Measurements from ENCODE around the gene TACC2.

TACC2 gene

DNA sequence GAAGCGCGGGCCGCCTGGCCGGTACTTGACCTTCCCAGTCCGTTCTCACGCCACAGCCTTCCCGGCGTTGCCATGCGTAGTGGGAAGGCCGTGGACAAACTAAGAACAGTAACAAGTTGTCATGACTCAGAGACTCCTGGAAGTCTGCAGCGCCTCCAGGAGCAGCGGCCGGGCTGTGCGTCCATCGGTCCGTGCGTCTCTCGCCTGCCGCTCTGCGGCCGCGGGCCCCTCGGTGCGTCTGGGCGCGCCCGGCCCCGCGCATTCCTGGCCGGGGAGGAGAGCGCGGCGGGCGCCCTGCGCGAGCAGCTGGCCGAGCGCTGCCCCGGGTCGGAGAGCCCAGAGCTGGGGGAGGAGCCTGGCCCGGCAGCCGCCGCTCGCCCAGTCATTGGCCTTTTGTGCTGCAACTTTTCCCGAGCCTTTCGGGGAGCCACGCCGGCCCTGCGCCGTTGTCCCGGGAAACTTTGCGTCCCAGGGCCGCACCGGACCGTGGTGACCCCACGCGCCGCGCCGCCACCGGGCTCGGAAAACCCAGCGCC, 123.7 kb downstream of the TACC2 start:
- peak; percentile 70 for DNase-seq (ENCODE audit: low read depth)
- TF ChIP-seq, protein P1, sequence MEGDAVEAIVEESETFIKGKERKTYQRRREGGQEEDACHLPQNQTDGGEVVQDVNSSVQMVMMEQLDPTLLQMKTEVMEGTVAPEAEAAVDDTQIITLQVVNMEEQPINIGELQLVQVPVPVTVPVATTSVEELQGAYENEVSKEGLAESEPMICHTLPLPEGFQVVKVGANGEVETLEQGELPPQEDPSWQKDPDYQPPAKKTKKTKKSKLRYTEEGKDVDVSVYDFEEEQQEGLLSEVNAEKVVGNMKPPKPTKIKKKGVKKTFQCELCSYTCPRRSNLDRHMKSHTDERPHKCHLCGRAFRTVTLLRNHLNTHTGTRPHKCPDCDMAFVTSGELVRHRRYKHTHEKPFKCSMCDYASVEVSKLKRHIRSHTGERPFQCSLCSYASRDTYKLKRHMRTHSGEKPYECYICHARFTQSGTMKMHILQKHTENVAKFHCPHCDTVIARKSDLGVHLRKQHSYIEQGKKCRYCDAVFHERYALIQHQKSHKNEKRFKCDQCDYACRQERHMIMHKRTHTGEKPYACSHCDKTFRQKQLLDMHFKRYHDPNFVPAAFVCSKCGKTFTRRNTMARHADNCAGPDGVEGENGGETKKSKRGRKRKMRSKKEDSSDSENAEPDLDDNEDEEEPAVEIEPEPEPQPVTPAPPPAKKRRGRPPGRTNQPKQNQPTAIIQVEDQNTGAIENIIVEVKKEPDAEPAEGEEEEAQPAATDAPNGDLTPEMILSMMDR (IDR thresholded peaks at IDR 0.05; ENCODE audit: low read depth, low read length, missing control alignments), result peak; percentile 45
- peak overlapping the region; percentile 70 for H3K4me3 ChIP-seq (ENCODE audit: low read depth, low read length)
- in situ Hi-C loops (cut with HindIII; ENCODE audit: low sequenced_read_pairs), result no loop called here

DNA sequence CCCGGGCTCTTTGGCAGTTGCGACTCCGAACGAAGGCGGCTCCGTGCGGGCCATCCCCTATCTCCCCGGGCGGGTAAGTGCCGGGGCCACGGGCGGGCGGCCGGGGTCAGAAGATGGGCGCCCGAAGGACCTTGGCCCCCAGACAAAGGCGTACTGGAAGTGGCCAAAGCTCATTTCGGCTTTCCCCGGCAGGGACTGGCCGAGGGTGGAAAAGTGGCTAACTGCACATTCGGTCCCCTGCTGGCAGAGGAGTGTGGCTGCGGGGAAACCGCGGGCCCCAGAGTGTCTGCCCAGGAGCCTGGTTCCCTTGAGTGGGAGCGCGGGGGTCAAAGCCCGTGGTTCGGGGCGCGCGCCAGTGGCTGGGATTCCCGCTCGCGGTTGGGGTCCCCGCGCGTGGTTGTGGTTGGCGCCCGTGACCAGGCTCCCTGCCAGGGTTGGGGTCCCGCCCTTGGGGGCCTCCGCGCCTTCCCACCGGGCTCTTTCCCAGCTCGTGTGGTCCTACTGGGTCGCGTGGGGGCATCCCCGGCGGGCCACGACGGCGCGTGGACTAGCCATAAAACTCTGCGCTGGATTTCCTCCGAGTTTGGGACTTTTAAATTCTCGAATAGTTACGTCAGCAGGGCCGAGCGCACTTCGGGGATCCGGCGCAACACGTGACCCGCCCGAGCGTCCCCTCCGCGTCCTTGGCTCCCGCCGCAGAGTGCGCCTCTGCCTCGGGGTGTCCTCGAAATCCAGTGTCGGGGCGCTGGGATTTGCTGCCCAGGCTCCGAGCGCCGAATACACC, 124.4 kb downstream of the TACC2 start:
- in situ Hi-C loops (cut with HindIII; ENCODE audit: low sequenced_read_pairs), result no loop called here

DNA sequence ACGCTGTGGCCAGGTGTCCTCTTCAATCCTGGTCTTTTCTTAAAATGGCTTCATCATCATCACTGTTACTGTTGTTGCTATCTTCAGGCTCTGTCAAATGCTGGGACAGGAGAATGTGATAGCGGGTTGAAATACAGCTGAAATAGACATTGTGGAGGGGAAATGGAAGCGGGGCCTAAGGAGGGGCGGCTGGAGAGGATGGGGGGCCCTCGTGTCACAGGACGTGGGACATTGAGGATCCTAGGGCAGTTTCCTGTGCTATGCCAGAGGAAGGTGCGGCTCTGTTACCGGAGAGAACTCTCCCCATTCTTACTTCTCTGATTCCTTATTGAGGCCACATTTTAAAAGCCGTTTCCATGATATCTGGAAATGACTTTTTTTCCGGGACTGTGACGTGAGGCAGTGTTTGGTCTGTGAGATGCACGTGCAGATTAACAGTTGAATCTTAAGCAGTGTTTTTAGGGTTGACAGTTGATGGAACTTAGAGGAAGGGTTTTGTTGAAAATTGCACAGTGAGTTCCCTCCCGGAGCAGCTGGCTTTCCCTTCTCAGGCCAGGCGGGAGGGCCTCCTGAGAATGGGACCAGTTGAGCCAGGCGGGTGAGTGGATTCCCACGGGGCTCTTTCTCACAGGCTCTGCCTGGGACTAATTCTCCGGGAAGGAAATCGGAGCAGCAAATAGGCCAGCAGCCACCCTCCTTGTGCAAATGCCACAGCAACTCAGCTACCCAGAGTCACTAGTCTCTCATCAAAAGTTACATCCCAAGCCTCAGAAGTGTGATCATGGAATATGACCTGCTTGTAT, 125.2 kb downstream of the TACC2 start:
- no peak for DNase-seq (ENCODE audit: low read depth)
- H3K4me3 ChIP-seq (ENCODE audit: low read depth, low read length), result peak overlapping the region; percentile 70
- TF ChIP-seq, protein P1 (IDR thresholded peaks at IDR 0.05; ENCODE audit: low read depth, low read length, missing control alignments), result no peak
- in situ Hi-C loops (cut with HindIII; ENCODE audit: low sequenced_read_pairs), result no loop called here

More for the DNA sequence above, 124.4 kb downstream of the TACC2 start:
- DNase-seq (ENCODE audit: low read depth), result peak; percentile 26
- TF ChIP-seq, protein P1 (IDR thresholded peaks at IDR 0.05; ENCODE audit: low read depth, low read length, missing control alignments), result peak; percentile 58
- peak overlapping the region; percentile 70 for H3K4me3 ChIP-seq (ENCODE audit: low read depth, low read length)

DNA sequence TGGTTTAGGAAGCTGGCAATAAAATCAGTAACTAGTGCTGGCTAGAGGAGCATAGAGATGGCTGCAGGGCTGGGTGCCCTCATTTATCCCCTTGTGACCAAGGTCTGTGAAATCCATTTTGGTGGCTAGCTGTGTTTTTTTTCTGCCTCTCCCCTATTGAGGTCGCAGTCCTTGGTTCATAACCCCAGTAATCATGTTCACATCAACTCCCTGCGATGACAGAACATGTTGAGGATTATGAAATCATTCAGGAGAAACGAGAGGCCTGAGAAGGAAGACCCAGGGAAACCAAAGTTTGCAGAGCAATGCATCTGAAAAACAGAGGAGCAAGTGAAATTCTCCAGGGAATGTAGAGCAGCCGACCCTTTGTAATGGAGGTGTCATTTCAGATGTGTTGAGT, 126.9 kb downstream of the TACC2 start:
- TF ChIP-seq, protein P1 (IDR thresholded peaks at IDR 0.05; ENCODE audit: low read depth, low read length, missing control alignments), result no peak
- H3K4me3 ChIP-seq (ENCODE audit: low read depth, low read length), result no peak overlapping the region
- in situ Hi-C loops (cut with HindIII; ENCODE audit: low sequenced_read_pairs), result no loop called here
- no peak for DNase-seq (ENCODE audit: low read depth)

DNA sequence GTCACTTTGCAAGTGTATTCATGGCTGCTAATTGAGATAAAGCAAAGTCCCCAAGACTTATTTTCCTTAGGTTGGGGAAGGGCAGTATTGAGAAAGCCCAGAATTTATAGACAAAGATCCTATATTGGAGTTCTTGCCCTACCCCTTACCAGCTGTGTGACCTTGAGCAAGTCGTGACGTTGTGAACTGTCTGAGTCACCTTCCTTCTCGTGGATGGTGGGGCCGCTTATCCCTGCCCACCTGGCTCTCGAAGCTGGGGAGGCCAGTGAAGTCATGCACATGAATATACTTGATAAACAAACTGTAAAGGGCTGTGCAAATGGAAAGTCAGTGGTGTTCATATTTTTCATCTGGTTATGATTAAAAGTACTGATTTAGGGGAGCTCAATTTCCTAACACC, 127.4 kb downstream of the TACC2 start:
- no peak for DNase-seq (ENCODE audit: low read depth)
- in situ Hi-C loops (cut with HindIII; ENCODE audit: low sequenced_read_pairs), result no loop called here
- H3K4me3 ChIP-seq (ENCODE audit: low read depth, low read length), result no peak overlapping the region
- TF ChIP-seq, protein P1 (IDR thresholded peaks at IDR 0.05; ENCODE audit: low read depth, low read length, missing control alignments), result no peak

DNA sequence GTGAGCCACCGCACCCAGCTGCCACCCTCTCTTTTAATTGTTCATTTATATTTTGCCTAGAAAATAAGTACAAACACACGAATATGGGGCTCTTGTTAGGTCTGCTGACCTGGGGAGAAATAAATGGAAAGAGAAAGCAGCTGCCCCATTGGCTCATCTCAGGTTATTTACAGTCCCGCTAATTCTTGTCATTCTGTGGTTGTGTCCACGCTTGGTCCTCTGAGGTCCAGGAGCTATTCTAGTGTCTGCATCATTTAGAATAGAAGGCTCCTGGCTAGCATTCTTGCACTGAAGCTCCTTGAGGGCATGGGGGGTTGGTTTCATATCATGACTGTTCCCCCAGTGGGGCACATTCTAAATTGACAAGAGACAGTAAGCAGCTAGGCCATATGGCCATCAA, 128.5 kb downstream of the TACC2 start:
- H3K4me3 ChIP-seq (ENCODE audit: low read depth, low read length), result no peak overlapping the region
- TF ChIP-seq, protein P1 (IDR thresholded peaks at IDR 0.05; ENCODE audit: low read depth, low read length, missing control alignments), result no peak
- no peak for DNase-seq (ENCODE audit: low read depth)
- in situ Hi-C loops (cut with HindIII; ENCODE audit: low sequenced_read_pairs), result no loop called here

Measured in astrocyte of the cerebellum (primary cell).